ENCODE data around the gene PAX4.

PAX4 gene

DNA sequence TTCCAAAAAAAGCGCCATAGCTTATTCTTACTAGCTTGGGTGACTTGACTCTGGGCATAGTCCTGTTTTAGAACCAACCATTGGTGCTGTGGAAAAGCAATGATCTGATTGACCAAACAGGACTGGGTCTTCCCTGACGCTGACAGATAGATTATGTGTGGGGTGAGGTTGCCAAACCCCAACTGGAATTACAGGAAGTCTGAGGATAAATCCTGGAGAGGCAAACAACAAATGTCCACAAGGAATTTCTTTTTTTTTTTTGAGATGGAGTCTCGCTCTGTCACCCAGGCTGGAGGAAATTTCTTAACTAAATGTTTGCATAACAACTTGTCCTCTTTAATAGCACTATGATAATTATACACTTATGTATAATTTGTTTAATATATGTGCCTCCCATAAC is 51.7 kb downstream of the PAX4 start:
- DNase-seq (ENCODE audit: low read depth) = no peak
- no peak overlapping the region for H3K4me3 ChIP-seq (ENCODE audit: control insufficient read depth, low read depth, low read length)
- TF ChIP-seq, protein P1, sequence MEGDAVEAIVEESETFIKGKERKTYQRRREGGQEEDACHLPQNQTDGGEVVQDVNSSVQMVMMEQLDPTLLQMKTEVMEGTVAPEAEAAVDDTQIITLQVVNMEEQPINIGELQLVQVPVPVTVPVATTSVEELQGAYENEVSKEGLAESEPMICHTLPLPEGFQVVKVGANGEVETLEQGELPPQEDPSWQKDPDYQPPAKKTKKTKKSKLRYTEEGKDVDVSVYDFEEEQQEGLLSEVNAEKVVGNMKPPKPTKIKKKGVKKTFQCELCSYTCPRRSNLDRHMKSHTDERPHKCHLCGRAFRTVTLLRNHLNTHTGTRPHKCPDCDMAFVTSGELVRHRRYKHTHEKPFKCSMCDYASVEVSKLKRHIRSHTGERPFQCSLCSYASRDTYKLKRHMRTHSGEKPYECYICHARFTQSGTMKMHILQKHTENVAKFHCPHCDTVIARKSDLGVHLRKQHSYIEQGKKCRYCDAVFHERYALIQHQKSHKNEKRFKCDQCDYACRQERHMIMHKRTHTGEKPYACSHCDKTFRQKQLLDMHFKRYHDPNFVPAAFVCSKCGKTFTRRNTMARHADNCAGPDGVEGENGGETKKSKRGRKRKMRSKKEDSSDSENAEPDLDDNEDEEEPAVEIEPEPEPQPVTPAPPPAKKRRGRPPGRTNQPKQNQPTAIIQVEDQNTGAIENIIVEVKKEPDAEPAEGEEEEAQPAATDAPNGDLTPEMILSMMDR (IDR thresholded peaks at IDR 0.05; ENCODE audit: control insufficient read depth, insufficient read depth, low read depth, low read length, missing control alignments) = no peak
